Endothelial cell of umbilical vein (primary cell): ENCODE results near the gene NRG3. TPM values are rescaled to one million over a fixed set of nuclear protein-coding genes. Genes with fewer than 3 reads are reported as not detected.

ENCODE experiments used
- BruUV-seq: library from RNA; stranded (reverse); fragments of 400-500 nt; replicated peaks from 2 replicates; lab custom pipeline; 2021; lab: Mats Ljungman, UMichigan
- CTCF ChIA-PET: fragments of 300-600, 350-600 bp; sonication (Branson Sonifier 250); formaldehyde crosslinking; loops from one replicate; lab custom pipeline; 2021; ENCODE audit warnings: antibody characterized with exemption, inconsistent platforms; lab: Charles Lee
- POLR2A ChIA-PET: fragments of 300-600, 350-600 bp; sonication (Branson Sonifier 250); formaldehyde crosslinking; loops from one replicate; lab custom pipeline; 2021; ENCODE audit warnings: antibody characterized with exemption, inconsistent platforms; lab: Charles Lee
- DNase-seq: peaks from one replicate; pipeline ENCODE4 v3.0.0-alpha.2; 2011; ENCODE audit warnings: low read depth, low spot score
- FAIRE-seq: peaks from 2 replicates; lab custom pipeline; 2011; peaks lifted over from hg19 to GRCh38; lab: Jason Lieb, UNC
- H2AFZ ChIP-seq: 2 replicates; pipeline ENCODE4 v1.6.0; 2012; ENCODE audit warnings: low read depth, low read length, control low read depth, inconsistent platforms
- H3K27ac ChIP-seq: 2 replicates; pipeline ENCODE4 v1.5.1; 2011; ENCODE audit warnings: low read depth, mild to moderate bottlenecking, control low read depth, low read length, moderate library complexity; ENCODE audit not compliant: insufficient read depth
- H3K27me3 ChIP-seq, 2 experiments: 2 replicates each; pipeline versions ENCODE4 v1.6.0 to v1.6.1; 2011; ENCODE audit warnings: low read length in 2 of 2, mixed read lengths in 1 of 2; ENCODE audit not compliant: control insufficient read depth in 2 of 2, insufficient read depth in 2 of 2
- H3K36me3 ChIP-seq, 2 experiments: 2 replicates in 1 of 2; 3 replicates in 1 of 2; pipeline ENCODE4 v1.5.1; 2011; ENCODE audit warnings: low read length in 2 of 2, mild to moderate bottlenecking in 1 of 2, moderate library complexity in 1 of 2; ENCODE audit not compliant: control insufficient read depth in 2 of 2, insufficient read depth in 2 of 2; ENCODE audit errors: extremely low read depth in 1 of 2
- H3K4me1 ChIP-seq: 3 replicates; pipeline ENCODE4 v1.5.1; 2011; ENCODE audit warnings: mild to moderate bottlenecking, low read length; ENCODE audit not compliant: control insufficient read depth, insufficient read depth; ENCODE audit errors: extremely low read depth
- H3K4me2 ChIP-seq: 2 replicates; pipeline ENCODE4 v1.6.1; 2011; ENCODE audit warnings: low read length, control low read depth, mixed read lengths; ENCODE audit not compliant: insufficient read depth
- H3K4me3 ChIP-seq, 3 experiments: fragments of 200-600 bp in 1 of 3; sonication (generic), shearing (Covaris generic) in 1 of 3; replicated peaks in 1 of 3; 2 replicates each; pipeline ENCODE4 v1.5.1; 2011 to 2016; ENCODE audit warnings: control low read depth in 3 of 3, low read length in 3 of 3, mild to moderate bottlenecking in 2 of 3, inconsistent platforms in 1 of 3, low read depth in 1 of 3, moderate library complexity in 1 of 3; ENCODE audit not compliant: insufficient read depth in 1 of 3
- H3K79me2 ChIP-seq: 2 replicates; pipeline ENCODE4 v1.6.0; 2012; ENCODE audit warnings: low read length, inconsistent platforms; ENCODE audit not compliant: control insufficient read depth, insufficient read depth
- H3K9ac ChIP-seq: replicated peaks from 2 replicates; pipeline ENCODE3; 2011; ENCODE audit warnings: low read length, control low read depth; ENCODE audit not compliant: insufficient read depth; ENCODE audit errors: extremely low read depth
- H3K9me1 ChIP-seq: replicated peaks from 3 replicates; pipeline ENCODE4 v1.6.0; 2011; ENCODE audit warnings: mild to moderate bottlenecking, low read length; ENCODE audit not compliant: control insufficient read depth, insufficient read depth; ENCODE audit errors: extremely low read depth
- H3K9me3 ChIP-seq: replicated peaks from 2 replicates; pipeline ENCODE4 v1.5.1; 2012; ENCODE audit warnings: low read length, inconsistent platforms; ENCODE audit not compliant: control insufficient read depth, insufficient read depth
- H4K20me1 ChIP-seq: replicated peaks from 2 replicates; pipeline ENCODE3; 2011; ENCODE audit warnings: mild to moderate bottlenecking, low read length; ENCODE audit not compliant: control insufficient read depth, insufficient read depth; ENCODE audit errors: extremely low read depth
- CTCF ChIP-seq, 2 donors: IDR thresholded peaks; 1 replicate in 1 of 2; 2 replicates in 1 of 2; pipeline ENCODE4 v1.5.1; 2011; ENCODE audit warnings: low read length in 2 of 2, mild to moderate bottlenecking in 2 of 2, moderate library complexity in 2 of 2, control low read depth in 1 of 2, inconsistent platforms in 1 of 2, low read depth in 1 of 2; ENCODE audit not compliant: insufficient read depth in 1 of 2; ENCODE audit errors: extremely low read depth in 1 of 2
- EZH2 ChIP-seq: IDR thresholded peaks from 2 replicates; pipeline ENCODE4 v1.6.1; 2012; ENCODE audit warnings: borderline replicate concordance, low read depth, mild to moderate bottlenecking, moderate library complexity, low read length, inconsistent platforms; ENCODE audit not compliant: severe bottlenecking
- FOS ChIP-seq: IDR thresholded peaks from 2 replicates; pipeline ENCODE4 v1.6.1; 2011; ENCODE audit warnings: mild to moderate bottlenecking, low read length, moderate library complexity, borderline replicate concordance; ENCODE audit not compliant: insufficient read depth
- GATA2 ChIP-seq: IDR thresholded peaks from 2 replicates; pipeline ENCODE4 v1.7.0; 2011; ENCODE audit warnings: low read depth, mild to moderate bottlenecking, moderate library complexity, mixed read lengths, low read length; ENCODE audit not compliant: insufficient read length, insufficient read depth
- JUN ChIP-seq: IDR thresholded peaks from 2 replicates; pipeline ENCODE4 v1.6.1; 2011; ENCODE audit warnings: borderline replicate concordance, low read depth; ENCODE audit not compliant: insufficient read length, insufficient read depth
- MAX ChIP-seq: IDR thresholded peaks from 2 replicates; pipeline ENCODE4 v1.6.1; 2011; ENCODE audit not compliant: insufficient read depth, insufficient read length
- MYC ChIP-seq: IDR thresholded peaks from one replicate; pipeline ENCODE4 v1.6.1; 2011; ENCODE audit warnings: mild to moderate bottlenecking, low read depth, low read length
- POLR2A ChIP-seq: IDR thresholded peaks from 2 replicates; pipeline ENCODE4 v1.6.1; 2012; ENCODE audit warnings: low read depth, mild to moderate bottlenecking, control low read depth, low read length
- POLR2AphosphoS5 ChIP-seq: IDR thresholded peaks from 2 replicates; pipeline ENCODE4 v1.6.1; 2012; ENCODE audit warnings: low read depth, mild to moderate bottlenecking, control low read depth, low read length, moderate library complexity; ENCODE audit not compliant: insufficient read depth
- dilution Hi-C: fragments of 300-500 bp; cut with MboI; formaldehyde crosslinking; loops from one replicate; pipeline ENCODE4 v1.15.0; 2019; ENCODE audit warnings: low sequenced_read_pairs; ENCODE audit not compliant: extremely low pct_ligation_motif_present
- intact Hi-C: fragments of 100-400 bp; cut with micrococcal nuclease; formaldehyde crosslinking; loops from one replicate; pipeline ENCODE4 v1.10.0; 2022
- polyA plus RNA-seq, 4 experiments: library from polyadenylated mRNA; depleted of rRNA in 3 of 4; stranded (reverse) in 3 of 4; unstranded in 1 of 4; fragments of >200 nt; gene quantifications; 2 replicates each; pipeline versions ENCODE4 v1.2.1 to v1.2.3, GENCODE V29; 2011 to 2012; ENCODE audit warnings: missing spikeins in 1 of 4
- total RNA-seq: library from RNA; stranded (reverse); gene quantifications from 2 replicates; pipeline ENCODE4 v1.2.3, GENCODE V29; 2021

Gene NRG3
- total and polyA plus RNA-seq, 2 donors (not counting 3 experiments of a cell fraction or from before 2014, with no cell fraction given), result 1.9 to 3.9 TPM

- POLR2A ChIA-PET, result no interaction called here
- Histone ChIP-seq H3K4me1 (peaks cover 4% of the 10 kb centered on the region), H3K4me2 (no peak overlapping the region), H3K79me2 (no peaks in the 10 kb centered on the region), H3K4me3 (no peak overlapping the region), H3K9me3 (no peaks in the 10 kb centered on the region), H4K20me1 (no peaks in the 10 kb centered on the region), H2AFZ (no peak overlapping the region), H3K27ac (no peak overlapping the region), H3K27me3 (no peaks in the 10 kb centered on the region), H3K9ac (no peak overlapping the region), H3K36me3 (no peaks in the 10 kb centered on the region), H3K9me1 (no peaks in the 10 kb centered on the region)
- CTCF ChIA-PET, result no interaction called here
- peak; percentile 8 for FAIRE-seq
- dilution Hi-C loops (no loop called here), intact Hi-C loops (no loop called here)
- no peak for DNase-seq
- no TSS peak for BruUV-seq
- no peak for TF ChIP-seq JUN
Measured at GRCh38 chr10:82394987-82395386, 520.0 kb downstream of the NRG3 start.

GRCh38 chr10:82396886-82397285 lies 521.9 kb downstream of the NRG3 start:
- Histone ChIP-seq H3K9me3 (no peaks in the 10 kb centered on the region), H3K27ac (no peak overlapping the region), H3K79me2 (no peaks in the 10 kb centered on the region), H3K9me1 (no peaks in the 10 kb centered on the region), H4K20me1 (no peaks in the 10 kb centered on the region), H3K4me3 (no peak overlapping the region), H3K4me2 (no peak overlapping the region), H3K36me3 (no peaks in the 10 kb centered on the region), H2AFZ (no peak overlapping the region), H3K4me1 (peaks cover 4% of the 10 kb centered on the region), H3K27me3 (no peaks in the 10 kb centered on the region), H3K9ac (no peak overlapping the region)
- DNase-seq (no peak), FAIRE-seq (no peak)
- BruUV-seq, result no TSS peak
- TF ChIP-seq MYC (no peak), JUN (no peak), GATA2 (no peak), CTCF (IDR thresholded peaks at IDR 0.05; ENCODE audit: extremely low read depth in 1 of 2, insufficient read depth in 1 of 2, low read depth in 1 of 2, low read length in 2 of 2) (no peak), POLR2A (no peak), EZH2 (no peak), POLR2AphosphoS5 (no peak), MAX (no peak), FOS (no peak)
- ChIA-PET CTCF (no interaction called here), POLR2A (no interaction called here)
- intact Hi-C loops, result no loop called here
- dilution Hi-C loops, result no loop called here
